Activated CD8-positive, alpha-beta memory T cell treated with anti-CD3 and anti-CD28 coated beads for 36 hours (primary cell): ENCODE data around the gene EPHA10. TPM values are rescaled to one million over a fixed set of nuclear protein-coding genes. Genes with fewer than 3 reads are reported as not detected.

Source experiments
- CTCF ChIA-PET: fragments of 350-600 bp; sonication (Branson Sonifier 250); formaldehyde crosslinking; loops from one replicate; lab custom pipeline; 2021; ENCODE audit warnings: antibody characterized with exemption; lab: Charles Lee
- POLR2A ChIA-PET: fragments of 350-600 bp; sonication (Branson Sonifier 250); formaldehyde crosslinking; loops from one replicate; lab custom pipeline; 2021; ENCODE audit warnings: antibody characterized with exemption; lab: Charles Lee
- total RNA-seq, 2 experiments: library from RNA; stranded (reverse); gene quantifications; one replicate each; pipeline ENCODE4 v1.2.3, GENCODE V29; 2021

Gene EPHA10
- total RNA-seq, 2 experiments from 2014 or later, result 0.19 TPM; not detected in 1

- CTCF ChIA-PET, result interaction anchor here (0.9 kb wide), 1 partner anchor 70 kb away, joined by 3 read pairs; the partner anchor contains the start of gene GNL2
- POLR2A ChIA-PET, result no interaction called here
Measured at GRCh38 chr1:37666241-37666867, 98.6 kb downstream of the EPHA10 start.

Other genes starting within 250 kb of the EPHA10 start
- gene SNIP1, start 210.8 kb downstream of the EPHA10 start, total RNA-seq, result 10 to 100 TPM; 22.2 to 23.0 TPM
- gene DNALI1, start 208.2 kb downstream of the EPHA10 start, total RNA-seq, result not detected
- 10 to 100 TPM; 95.3 to 97.4 TPM for gene GNL2, start 169.2 kb downstream of the EPHA10 start, total RNA-seq
- gene RSPO1, start 130.2 kb downstream of the EPHA10 start, total RNA-seq, result not detected
- 10 to 100 TPM; 42.1 to 43.3 TPM for gene CDCA8, start 72.6 kb downstream of the EPHA10 start, total RNA-seq
- 1 to 10 TPM; 5.6 to 6.3 TPM for gene MANEAL, start 28.7 kb upstream of the EPHA10 start, total RNA-seq
- 10 to 100 TPM; 33.4 to 33.7 TPM for gene C1orf122, start 42.7 kb upstream of the EPHA10 start, total RNA-seq
- gene YRDC, start 43.1 kb upstream of the EPHA10 start, total RNA-seq, result 10 to 100 TPM; 70.4 to 75.3 TPM
- gene MTF1, start 94.5 kb upstream of the EPHA10 start, total RNA-seq, result 10 to 100 TPM; 32.0 to 35.8 TPM
- gene INPP5B, start 181.9 kb upstream of the EPHA10 start, total RNA-seq, result 10 to 100 TPM; 26.0 to 27.6 TPM
- 100 to 1,000 TPM; 118 to 134 TPM for gene SF3A3, start 224.9 kb upstream of the EPHA10 start, total RNA-seq
- gene FHL3, start 240.4 kb upstream of the EPHA10 start, total RNA-seq, result 10 to 100 TPM; 20.0 to 20.5 TPM
- gene UTP11, start 247.6 kb upstream of the EPHA10 start, total RNA-seq, result 10 to 100 TPM; 83.6 to 84.0 TPM